GM10266 (cell line): ENCODE measurements around the gene HIP1R.

ENCODE experiments used
- DNase-seq: peaks from one replicate; pipeline ENCODE4 v3.0.0; 2012; ENCODE audit errors: extremely low spot score
- CTCF ChIP-seq: IDR thresholded peaks from 2 replicates; pipeline ENCODE4 v1.5.1; 2012; ENCODE audit warnings: mild to moderate bottlenecking, low read depth; ENCODE audit not compliant: control insufficient read depth, insufficient read depth; ENCODE audit errors: missing control alignments

HIP1R gene

GRCh38 chr12:122894193-122895121, 59.2 kb downstream of the HIP1R start:
- no peak for TF ChIP-seq CTCF
- no peak for DNase-seq

GRCh38 chr12:122895320-122895703, 60.1 kb downstream of the HIP1R start:
- no peak for DNase-seq

GRCh38 chr12:122895704-122896636, 60.7 kb downstream of the HIP1R start, which contains the start of gene VPS37B:
Gene VPS37B, minus strand, starts transcription at chr12:122896124. Its CDS starts 62 bp downstream, at chr12:122896062.
- TF ChIP-seq CTCF, result no peak
- DNase-seq, result peak; percentile 90

More at GRCh38 chr12:122895320-122895703, 60.1 kb downstream of the HIP1R start:
- TF ChIP-seq CTCF, result no peak

- DNase-seq, result no peak
- no peak for TF ChIP-seq CTCF
Measured at GRCh38 chr12:122896662-122897061, 61.4 kb downstream of the HIP1R start.

- no peak for DNase-seq
- TF ChIP-seq CTCF, result no peak
Measured at GRCh38 chr12:122899887-122900286, 64.6 kb downstream of the HIP1R start.

- no peak for DNase-seq
- TF ChIP-seq CTCF, result no peak
Measured at GRCh38 chr12:122902854-122903692, 67.8 kb downstream of the HIP1R start.
